HCEC 1CT (cell line): ENCODE results near the gene ARHGEF28.
A peak's percentile ranks its signal among the peaks of the same experiment; 100 is the strongest.

Experiments used
- DNase-seq: peaks from one replicate; pipeline ENCODE4 v3.0.0-alpha.2; 2017

The ARHGEF28 gene

DNA sequence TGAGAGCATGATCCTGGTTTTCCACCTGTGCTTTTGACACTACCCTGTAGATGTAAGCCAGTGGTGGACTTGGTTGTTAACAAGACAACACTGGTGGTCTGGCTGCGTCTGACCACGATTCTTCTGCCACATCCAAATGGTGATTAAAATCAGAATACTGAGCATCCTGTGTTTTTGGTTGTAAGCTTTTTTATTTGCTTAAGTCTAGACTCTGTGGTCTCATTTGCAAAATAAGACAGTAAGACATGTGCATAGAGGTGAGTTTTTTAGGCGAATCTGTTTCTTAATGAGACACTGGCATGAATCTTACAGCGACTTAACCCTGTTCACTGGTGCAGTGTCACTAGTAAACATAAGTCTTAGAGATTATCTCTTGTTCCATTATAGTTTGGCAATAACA is 165.4 kb downstream of the ARHGEF28 start:
- DNase-seq: no peak

DNA sequence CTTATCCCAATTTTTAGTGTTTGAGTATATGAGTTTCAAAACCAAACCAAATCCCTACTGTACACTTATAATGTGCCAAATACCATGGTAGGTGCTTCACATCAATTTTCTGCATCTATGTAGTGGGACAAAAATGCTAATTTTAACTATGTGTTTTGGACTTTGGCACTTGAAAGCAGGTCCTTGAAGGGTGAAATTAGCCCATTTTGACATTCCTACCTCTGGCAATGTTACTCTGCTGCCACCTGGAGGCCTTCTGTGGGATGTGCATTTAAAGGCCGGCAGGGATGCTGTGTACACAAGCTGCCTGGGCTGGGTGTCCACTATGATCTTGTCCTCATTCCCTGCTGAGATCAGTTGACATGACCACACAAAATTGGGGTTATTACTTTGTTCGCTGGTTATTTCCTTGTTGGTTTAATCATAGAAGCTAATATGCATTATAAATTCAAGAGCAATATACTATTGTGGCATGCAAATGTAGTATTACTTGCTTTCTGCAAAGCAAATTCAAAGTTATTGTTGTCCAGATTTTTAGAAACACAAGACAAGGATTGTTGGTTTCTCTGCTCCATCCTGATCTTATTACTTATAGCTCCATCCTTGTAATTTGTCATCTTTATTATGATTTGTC is 166.8 kb downstream of the ARHGEF28 start:
- peak; percentile 70 for DNase-seq

DNA sequence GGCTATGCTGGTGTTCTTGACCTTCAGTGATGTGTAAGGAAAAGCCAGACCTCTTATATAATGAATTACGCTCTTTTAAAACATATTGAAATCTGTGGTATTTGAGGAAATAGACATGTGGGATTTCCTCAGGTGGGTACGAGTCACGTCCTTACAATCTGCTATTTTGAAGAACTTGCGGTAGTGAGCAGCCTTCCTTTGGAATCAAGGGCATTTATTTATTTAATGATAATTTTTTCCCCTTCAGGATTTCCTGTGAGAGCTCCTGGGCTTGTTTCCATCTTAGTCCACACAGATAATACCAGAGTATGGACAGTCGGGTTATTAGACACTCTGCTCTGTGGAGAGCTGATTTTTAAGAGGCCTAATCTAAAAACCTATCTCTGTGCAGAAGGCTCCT is 167.9 kb downstream of the ARHGEF28 start:
- peak; percentile 58 for DNase-seq

DNA sequence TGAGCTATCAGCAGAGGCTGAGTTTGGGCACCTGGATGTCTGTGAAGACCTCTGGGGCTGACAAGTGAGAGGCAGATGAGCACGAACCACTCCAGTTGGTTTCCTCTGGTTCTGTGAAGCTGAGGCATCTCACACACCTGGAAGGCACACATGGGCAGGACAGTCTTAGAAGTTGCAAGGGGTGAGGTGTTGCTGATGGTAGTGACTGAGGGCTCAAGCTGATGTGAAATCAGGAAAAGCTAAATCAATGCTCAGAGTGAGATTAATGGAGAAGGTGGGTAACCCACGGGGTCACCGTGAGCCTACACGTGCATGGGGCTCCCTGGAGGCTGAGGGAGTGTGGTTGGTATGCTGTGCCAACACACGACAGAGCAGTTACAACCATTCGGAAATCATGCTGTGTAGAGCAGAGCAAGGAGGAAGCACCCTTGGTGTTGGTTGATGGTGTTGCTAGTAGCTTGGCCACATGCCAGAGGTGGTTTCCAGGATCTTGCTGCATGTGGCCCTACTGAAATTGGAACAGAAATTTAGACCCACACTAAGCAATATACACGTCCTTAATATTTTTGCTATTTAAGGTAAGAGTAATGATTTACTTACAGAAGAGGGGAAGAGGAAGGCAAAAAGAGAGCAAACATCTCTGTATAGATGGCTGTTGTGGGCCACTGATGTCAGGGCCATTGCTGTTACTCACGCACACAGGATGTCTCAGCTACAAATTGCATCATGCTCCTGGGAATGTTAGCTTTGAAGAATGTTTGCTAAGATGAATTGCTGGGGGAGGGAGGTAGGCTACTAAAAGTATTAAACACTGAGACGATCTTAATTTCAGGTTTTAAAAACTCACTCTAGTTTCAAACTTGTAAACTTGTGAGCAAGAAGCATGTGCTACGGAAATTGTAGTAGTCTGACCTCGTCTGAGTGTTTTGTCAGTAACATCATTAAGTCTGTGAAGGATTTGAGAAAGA is 170.5 kb downstream of the ARHGEF28 start:
- DNase-seq: peak; percentile 95

DNA sequence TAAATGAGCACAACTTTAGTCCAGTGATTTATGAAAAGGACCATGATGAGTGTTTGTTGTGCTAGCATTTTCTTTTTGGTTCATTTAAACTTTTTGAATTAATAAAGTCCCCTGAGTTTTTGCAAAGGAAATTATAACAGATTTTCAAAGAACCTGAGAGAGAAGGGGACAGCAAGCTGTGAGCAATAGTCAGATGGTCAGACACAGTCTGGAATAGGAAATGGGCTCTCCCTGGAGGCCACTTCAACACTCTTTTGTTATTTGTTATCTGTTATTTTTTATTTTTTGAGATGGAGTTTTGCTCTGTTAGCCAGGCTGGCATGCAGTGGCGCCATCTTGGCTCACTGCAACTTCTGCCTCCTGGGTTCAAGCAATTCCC is 171.1 kb downstream of the ARHGEF28 start:
- DNase-seq: peak; percentile 22

DNA sequence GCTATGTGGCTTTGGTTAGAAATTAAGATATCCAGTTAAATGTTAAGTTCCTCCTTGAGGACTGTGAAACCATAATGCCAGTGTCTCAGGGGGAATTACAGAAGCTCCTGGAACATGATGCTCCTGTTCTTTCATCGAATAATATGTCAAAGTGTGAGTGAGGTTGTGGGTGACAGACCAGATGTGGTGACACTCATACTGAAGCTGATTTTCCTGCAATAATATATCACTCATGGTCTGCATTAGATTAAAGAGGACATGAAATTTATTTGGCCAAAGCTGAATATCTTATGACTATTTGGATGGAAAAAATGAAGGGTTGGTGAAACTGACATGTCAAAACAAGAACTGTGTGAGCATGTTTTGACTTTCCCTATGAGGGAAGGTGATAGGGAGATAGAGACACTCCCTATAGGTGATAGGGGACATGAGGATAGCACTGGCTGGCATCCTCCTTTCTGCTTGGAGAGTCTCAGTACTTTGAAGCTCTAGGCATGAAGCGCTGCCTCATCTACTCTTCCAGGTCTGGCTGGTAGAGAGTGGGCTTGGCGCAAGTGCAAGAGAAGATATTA is 173.5 kb downstream of the ARHGEF28 start:
- DNase-seq: no peak

DNA sequence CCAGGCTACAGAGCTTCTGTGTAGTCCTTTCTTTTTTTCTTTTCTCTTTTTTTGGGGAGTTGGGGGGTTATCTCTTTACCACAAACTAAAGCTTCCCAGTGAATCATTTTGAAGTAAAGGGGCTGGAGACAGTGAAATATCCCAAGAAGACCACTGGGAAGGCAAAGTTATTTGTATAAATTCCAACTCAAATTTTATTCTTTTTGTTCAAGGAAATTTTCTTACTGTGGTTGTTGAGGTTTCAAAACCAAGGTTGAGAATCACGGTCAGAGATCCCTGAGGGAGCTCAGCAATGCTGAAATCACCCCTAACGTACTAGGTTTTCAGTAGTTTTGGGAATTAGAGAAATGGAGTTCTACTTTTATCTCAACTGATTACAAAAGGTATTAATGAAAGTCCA is 175.7 kb downstream of the ARHGEF28 start:
- DNase-seq: no peak

DNA sequence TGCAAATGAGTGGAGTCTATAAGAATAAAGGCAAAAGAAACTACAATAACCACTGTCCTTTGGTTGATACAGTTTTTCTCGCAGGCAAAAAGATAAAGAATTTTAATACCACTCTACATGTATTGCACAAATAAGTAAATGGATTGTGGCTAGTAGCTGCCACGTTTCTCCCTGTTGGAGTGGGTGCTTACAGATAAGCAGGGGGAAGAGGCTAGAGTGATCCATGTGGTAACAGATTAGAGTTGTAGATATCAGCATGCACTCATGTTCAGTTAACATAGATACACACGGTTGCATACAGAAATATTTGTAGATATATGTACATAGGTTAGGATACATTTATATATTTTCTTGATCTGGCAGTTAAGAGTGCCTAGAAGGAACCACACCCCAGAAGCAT is 179.5 kb downstream of the ARHGEF28 start:
- DNase-seq: no peak

DNA sequence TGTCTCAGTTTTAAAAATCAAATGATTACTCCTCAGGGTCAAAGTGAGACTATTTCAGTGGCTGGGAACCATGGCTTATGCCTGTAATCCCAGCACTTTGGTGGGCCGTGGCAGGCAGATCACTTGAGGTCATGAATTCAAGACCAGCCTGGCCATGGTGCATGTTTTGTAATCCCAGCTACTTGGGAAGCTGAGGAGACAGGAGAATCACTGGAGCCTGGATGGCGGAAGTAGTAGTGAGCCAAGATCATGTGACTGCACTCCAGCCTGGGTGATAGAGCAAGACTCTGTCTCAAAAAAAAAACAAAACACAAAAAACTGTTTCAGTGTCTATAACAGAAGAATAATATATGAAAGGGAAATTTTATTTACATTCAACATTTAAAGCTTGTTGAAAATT is 182.9 kb downstream of the ARHGEF28 start:
- DNase-seq: no peak

DNA sequence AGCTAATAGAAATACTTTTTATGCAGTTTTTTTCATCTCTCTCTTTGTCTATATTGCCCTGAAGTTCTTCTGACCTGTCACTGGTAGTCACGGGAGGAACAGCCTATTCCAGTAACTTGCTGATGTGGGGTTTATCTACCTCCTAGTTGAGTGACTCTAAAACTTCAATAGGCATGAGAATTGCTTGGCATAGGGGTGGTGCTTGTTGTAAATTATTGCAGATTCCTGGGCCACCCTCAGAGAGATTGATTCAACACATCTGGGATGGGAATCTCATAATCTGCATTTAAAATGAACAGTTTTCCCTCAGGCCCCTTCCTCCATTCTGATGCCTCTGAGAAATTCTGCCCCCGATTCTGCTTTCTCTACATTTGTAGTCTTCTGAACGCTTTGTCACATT is 184.4 kb downstream of the ARHGEF28 start:
- no peak for DNase-seq

DNA sequence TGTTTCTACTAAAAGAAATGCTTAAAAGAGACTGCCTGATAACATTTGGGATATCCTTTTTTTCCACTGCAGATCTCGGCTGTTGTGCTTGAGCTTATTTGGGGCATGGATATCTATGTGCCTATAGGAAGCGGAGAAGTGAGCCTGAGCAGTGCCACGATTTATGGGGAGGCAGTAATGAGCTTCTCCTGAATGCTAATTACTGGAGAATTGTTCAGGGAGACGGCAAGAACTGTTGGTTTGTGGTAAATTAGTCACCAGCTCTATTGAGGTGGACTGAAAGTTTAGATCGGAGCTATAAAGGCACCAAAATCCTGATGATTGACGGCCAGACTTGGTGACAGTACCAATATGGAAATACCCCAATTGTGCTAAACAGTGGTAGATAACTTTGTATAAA is 186.5 kb downstream of the ARHGEF28 start:
- DNase-seq: no peak

DNA sequence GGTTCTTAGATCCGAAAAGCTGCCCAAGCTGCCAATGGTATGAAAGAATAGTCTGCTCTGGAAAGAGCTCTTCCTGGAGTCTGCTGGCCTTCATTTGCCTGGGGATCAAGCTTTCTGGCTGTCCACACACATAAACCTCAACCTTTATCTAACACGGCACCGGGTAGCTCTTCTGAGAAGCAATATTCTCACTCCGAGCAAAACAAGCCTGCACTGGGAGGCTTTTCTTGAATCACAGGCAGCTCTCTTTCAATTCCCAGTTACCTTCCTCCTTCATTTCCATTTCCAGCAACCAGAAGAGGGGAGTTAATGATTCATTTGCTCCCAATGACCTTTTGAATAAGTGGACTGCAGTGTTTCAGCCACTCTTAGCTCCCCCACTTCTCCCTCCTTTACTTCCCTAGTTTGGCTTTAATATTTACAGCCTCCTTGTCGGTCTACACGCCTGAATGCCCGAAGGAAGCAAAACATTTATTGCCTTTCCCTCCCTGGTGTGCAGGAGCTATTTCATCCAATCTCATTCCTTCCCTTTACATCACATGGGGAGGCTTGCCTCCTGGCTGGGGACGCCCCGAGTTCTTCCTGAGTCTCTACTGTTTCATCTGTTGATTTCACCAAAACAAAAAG is 187.1 kb downstream of the ARHGEF28 start:
- no peak for DNase-seq

DNA sequence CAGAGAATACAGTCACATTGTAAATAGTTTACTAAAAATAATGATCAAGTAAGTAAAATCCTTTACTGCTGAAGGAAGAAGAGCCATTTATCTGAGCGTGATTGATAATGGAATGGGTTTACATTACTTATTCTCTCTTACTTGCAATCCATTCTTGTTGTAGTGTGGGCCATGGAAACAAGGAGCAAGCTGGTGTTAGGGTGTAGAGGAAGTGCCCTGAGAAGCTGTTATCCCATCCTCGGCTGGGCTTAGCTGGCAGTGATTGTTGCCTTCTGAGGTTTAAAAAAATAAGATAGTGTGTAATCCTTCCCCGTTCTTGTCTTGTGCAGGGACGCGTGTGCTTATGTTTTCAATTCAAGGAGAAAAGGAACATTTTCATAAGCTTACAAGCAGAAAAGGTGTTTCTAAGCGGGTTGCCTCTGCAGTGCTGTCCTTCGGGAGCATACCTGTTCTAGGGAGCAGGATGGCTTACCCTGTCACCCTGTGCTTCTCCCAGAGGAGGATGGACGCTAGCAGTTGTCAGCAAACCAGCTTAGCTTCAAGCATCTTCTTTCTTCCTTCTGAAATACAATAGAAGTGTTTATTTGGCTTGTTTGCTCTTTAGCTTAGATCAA is 188.3 kb downstream of the ARHGEF28 start:
- no peak for DNase-seq

DNA sequence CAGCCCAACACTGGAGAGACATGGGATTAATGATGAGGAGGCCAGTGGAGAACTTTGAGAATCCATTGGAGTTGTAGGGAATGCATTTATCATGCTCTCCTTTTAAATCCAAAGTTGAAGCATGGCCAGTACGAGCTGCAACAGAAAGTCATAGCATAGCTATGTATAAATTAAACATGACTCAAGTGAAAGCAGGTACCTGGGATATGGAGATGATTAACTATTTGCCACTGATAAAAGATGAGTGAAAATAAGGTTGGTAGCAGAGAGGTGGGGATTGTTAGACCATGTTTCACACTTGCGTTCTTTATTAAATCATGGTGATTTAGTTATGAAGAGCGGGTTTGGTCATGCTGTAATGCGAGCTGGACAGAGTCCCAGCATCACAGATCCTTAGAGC is 189.6 kb downstream of the ARHGEF28 start:
- peak; percentile 73 for DNase-seq

DNA sequence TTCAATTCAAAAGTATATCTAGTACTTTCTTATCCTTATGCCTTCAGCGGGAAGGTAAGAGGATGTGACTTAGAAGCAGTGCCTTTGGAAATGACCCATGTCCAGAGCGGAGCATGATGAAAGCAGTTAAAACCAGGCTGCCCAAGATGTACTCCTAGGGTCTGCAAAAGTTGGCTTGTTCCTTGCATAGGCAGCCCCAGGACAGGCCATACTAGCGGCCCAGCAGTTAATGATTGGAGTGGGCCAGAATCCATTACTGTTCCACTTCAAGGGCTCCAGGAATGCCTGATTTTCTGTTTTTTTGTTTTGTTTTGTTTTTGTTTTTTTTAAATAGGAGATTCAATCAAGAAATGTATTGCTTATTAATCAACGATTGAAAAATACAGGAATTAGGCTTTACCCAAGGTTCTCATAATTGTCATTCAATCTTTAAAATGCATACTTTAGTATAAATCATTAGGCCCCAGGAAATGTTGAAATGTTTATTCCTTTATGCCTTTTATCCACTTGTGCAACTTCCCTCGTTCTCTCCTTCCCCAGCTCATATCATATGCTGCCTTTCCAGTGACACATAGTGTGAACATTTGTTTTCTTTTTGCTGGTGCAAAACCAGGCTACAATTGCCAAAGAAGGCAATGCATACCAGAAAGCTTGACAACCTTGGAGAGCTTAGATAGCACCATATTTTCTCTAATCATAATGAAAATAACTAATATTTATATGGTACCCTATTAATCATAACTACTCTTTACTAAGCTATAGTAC is 190.8 kb downstream of the ARHGEF28 start:
- DNase-seq: peak; percentile 94

DNA sequence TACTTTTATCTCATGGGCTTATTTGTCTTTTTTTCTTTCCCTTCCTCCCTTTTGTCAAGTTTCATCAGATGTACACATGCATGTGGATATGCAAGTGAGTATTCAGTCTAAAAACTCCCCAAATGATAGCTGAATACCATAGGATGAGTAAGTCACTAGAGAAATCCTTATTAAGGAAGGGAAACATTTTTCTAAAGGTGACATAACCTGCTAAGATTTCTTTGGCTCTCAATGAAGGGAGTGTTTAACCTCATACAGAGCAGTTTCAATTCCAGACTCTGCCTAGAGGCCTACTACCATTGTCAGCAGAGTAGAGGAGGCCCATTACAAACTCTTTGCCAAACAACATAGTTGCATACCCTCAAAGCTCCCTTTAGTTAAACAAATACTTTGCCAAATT is 192.4 kb downstream of the ARHGEF28 start:
- DNase-seq: peak; percentile 68

DNA sequence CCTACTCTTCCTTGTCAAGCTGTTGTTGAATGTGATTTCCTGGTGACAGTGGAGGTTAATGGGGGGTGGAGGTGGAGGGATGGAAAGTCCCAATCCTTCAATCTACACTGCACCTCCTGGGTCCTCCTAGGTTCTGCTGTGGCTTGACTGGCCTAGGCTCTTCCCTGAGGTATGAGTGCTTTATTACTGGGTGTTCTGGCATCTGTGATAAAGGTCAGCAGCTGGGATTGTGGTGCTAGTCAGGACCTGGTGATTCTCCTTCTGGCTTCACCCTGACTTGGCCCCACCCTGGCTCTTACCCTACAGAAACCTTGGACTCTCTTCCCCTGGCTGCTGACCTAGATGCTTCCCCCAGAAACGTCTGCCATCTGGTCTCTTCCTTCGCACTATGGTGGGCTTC is 194.3 kb downstream of the ARHGEF28 start:
- peak; percentile 41 for DNase-seq

DNA sequence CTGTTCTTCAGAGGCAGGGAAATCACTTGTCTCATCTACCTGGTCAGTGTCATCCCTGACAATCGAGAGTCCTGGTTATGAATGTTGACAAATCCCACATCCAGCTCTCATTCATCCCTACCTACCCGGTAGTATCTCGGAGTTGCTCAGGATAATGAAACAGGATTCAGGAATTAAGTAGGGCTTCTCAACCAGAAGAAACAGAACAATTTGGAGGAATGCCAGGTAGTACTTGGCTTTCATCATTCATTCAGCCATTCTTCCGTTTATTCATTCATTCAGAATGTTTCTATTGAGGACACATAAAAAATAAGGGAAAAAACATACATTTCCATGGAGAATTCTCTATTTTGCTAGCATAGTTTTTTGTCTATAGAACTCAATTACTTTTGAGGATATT is 195.0 kb downstream of the ARHGEF28 start:
- no peak for DNase-seq

DNA sequence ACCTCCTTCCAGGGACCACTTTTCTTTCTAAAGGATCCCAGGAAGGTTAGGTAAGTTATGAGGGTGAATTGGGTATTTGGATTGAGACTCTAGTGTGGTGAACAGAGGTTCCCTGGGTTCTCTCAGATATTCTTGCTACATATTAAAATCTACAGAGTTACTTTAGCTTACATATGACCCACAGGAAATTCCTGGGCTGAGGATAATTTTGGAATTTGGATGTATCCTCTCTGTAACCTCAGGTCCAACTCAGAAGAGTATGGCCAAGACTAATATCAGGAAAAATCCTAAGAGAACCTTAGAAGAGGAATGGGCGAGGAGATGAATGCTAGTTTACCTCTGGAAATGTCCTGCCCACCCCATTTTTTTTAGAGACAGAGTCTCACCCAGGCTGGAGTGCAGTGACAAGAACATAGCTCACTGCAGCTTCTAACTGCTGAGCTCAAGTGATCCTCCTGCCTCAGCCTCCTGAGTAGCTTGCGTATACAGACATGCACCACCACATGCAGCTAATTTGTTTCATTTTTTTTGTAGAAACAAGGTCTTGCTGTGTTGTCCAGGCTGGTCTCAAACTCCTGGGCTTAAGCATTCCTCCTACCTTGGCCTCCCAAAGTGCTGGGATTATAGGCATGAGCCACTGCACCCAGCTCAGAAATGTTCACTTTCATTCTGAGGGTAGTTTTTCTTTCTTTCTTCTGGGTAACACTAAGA is 196.4 kb downstream of the ARHGEF28 start:
- DNase-seq: peak; percentile 36

DNA sequence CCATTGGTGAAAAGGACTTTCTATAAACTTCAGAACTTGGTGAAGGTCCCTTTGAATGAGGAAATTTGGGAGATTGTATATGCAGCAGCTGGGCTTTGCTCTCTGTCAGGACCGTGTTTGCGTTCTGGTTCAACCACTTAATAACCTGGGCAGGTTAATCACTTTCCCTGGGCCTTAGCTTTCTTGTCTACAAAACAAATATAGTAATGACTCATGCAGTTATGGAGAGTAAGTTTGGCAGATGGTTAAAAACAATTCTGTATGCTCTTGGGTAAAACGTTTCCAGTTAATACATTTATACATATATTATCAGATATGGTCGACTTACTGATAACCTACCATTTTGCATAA is 197.0 kb downstream of the ARHGEF28 start:
- peak; percentile 25 for DNase-seq

DNA sequence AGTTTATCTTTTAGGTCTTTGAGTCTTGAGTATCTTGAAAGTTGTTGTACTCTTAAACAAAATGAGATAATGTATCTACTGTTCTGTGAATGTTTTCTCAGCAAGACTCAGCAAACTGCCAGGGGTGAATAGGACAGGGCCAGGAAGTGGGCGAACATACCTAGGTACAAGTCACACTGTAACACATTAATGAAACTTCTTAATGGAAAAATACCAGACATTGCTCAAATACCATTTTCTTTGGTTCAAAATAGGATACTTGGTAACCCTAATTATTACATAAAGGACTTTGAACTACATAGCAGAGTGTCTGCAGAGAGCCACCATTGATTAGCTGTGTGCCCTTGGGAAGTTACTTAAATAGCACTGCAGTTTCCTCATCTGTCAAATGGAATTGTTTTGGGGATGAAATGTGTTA is 197.5 kb downstream of the ARHGEF28 start:
- peak; percentile 14 for DNase-seq

DNA sequence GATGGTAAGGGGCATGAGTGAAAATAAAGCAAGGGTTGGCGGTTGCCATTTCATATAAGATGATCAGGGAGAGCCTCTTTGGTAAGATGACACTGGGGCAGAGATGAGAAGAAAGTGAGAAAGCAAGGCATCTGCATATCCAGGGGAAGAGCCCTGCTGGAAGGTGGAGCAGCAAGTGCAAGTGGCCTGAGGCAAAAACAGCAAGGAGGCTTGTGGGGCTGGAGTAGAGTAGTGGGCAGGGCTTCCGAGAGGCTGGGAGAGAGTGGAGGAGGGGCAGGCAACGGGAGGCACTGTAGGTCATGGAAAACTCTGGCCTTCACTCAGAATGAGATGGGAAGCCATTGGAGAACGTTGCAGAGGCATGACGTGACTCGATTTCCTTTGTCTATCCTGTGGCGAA is 199.2 kb downstream of the ARHGEF28 start:
- no peak for DNase-seq
